ENCODE data around the gene ULK4.

GRCh38 chr3:41450416-41451231, 511.3 kb downstream of the ULK4 start:
- TF ChIP-seq CTCF (IDR thresholded peaks at IDR 0.05; ENCODE audit: borderline replicate concordance, extremely low read depth, low read length, poor library complexity, severe bottlenecking) = no peak
- no peak for TF ChIP-seq EZH2 (IDR thresholded peaks at IDR 0.05; ENCODE audit: borderline replicate concordance, low read depth, low read length, severe bottlenecking)

All from DND-41 (cell line).